DOHH2 (cell line): ENCODE data around the gene LIMK1.

Experiments used
- EZH2phosphoT487 ChIP-seq: fragments of 200-600 bp; sonication (generic); IDR thresholded peaks from 2 replicates; pipeline ENCODE4 v1.6.1; 2017; ENCODE audit warnings: borderline replicate concordance, mild to moderate bottlenecking, antibody characterized with exemption, low read length, moderate library complexity, mixed read lengths
- TF ChIP-seq, protein P1 (sequence below): fragments of 200-600 bp; sonication (generic); IDR thresholded peaks from one replicate; pipeline ENCODE4 v1.5.1; 2014; ENCODE audit warnings: antibody characterized with exemption, mild to moderate bottlenecking, low read depth, low read length; ENCODE audit not compliant: poor library complexity, severe bottlenecking

DNA sequence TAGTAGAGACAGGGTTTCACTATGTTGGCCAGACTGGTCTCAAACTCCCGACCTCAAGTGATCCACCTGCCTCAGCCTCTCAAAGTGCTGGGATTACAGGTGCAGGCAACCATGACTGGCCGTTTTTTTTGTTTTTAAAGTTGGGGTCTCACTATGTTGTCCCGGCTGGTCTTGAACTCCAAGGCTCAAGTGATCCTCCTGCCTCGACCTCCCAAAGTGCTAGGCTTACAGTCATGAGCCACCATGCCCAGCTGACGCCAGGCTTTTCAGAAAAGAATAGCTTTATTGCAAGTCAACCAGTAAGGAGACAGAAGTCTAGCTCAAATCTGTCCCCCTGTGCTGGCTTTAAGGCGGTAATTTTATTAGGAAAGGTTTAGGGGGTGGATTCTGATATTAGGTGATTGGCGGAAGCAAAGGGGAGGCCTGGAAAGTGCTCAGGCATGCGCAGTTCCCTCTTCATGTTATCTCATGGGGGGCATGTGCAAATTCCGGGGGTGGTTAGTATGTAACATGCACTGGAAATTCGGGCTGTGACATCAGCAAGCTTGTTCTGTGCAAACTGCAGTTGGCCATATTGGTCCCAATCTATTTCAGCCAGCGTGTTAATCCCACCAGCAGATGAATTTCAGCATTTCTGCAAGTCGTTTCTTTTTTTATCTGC lies 42.7 kb downstream of the LIMK1 start:
- TF ChIP-seq, protein P1, sequence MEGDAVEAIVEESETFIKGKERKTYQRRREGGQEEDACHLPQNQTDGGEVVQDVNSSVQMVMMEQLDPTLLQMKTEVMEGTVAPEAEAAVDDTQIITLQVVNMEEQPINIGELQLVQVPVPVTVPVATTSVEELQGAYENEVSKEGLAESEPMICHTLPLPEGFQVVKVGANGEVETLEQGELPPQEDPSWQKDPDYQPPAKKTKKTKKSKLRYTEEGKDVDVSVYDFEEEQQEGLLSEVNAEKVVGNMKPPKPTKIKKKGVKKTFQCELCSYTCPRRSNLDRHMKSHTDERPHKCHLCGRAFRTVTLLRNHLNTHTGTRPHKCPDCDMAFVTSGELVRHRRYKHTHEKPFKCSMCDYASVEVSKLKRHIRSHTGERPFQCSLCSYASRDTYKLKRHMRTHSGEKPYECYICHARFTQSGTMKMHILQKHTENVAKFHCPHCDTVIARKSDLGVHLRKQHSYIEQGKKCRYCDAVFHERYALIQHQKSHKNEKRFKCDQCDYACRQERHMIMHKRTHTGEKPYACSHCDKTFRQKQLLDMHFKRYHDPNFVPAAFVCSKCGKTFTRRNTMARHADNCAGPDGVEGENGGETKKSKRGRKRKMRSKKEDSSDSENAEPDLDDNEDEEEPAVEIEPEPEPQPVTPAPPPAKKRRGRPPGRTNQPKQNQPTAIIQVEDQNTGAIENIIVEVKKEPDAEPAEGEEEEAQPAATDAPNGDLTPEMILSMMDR, result no peak
- TF ChIP-seq EZH2phosphoT487, result no peak
